Mucosa of descending colon (tissue), 3 donors: ENCODE measurements around the gene HLA-E. TPM values are rescaled to one million over a fixed set of nuclear protein-coding genes. Genes with fewer than 3 reads are reported as not detected.

Experiments
- ATAC-seq: fragments of 200-7000 bp; cut with Tn5 transposase; one replicate; pipeline ENCODE4 v1.9.1; 2020; ENCODE audit warnings: mild to moderate bottlenecking, moderate library complexity
- DNase-seq, 3 donors: peaks; one replicate each; pipeline ENCODE4 v3.0.0-alpha.2; 2020
- H3K36me3 ChIP-seq: fragments of 200-600 bp; one replicate; pipeline ENCODE4 v1.8.0; 2021; ENCODE audit warnings: low read depth, mild to moderate bottlenecking
- H3K4me1 ChIP-seq: fragments of 200-600 bp; one replicate; pipeline ENCODE4 v1.8.0; 2021; ENCODE audit warnings: low read depth, mild to moderate bottlenecking
- H3K4me3 ChIP-seq: fragments of 200-600 bp; one replicate; pipeline ENCODE4 v1.8.0; 2021; ENCODE audit warnings: mild to moderate bottlenecking
- H3K9me3 ChIP-seq: fragments of 200-600 bp; one replicate; pipeline ENCODE4 v1.8.0; 2021; ENCODE audit warnings: mild to moderate bottlenecking
- intact Hi-C, 2 donors: fragments of 100-400 bp; cut with DNase I in 1 of 2; cut with micrococcal nuclease in 1 of 2; formaldehyde crosslinking; loops; one replicate each; pipeline versions ENCODE4 v1.11.0 to v1.11.1; 2022; cut with DNase I, micrococcal nuclease
- total RNA-seq, 3 donors: library from RNA; stranded (reverse); fragmentation: NEBNext Ultra II Directional in 2 of 3; extraction: Animal tissue kit (Norgen Biotek cat#: 25700) in 2 of 3; gene quantifications; one replicate each; pipeline versions ENCODE4 v1.2.1 to v1.2.4, GENCODE V29; 2021 to 2023
- TF ChIP-seq, protein P1 (sequence below): fragments of 200-600 bp; IDR thresholded peaks from one replicate; pipeline ENCODE4 v1.8.0; 2022; ENCODE audit warnings: antibody characterized with exemption, mild to moderate bottlenecking
- donor health status: DM: no; HTN: no; CAD: no; lungs with moderate emphysema.
- donor health status: DM: no; HTN: no; CAD: no.
- donor health status: DM: no; HTN: yes; CAD: no.

The HLA-E gene
- total RNA-seq, 3 donors from 2014 or later: 316 to 631 (median 383) TPM

DNA sequence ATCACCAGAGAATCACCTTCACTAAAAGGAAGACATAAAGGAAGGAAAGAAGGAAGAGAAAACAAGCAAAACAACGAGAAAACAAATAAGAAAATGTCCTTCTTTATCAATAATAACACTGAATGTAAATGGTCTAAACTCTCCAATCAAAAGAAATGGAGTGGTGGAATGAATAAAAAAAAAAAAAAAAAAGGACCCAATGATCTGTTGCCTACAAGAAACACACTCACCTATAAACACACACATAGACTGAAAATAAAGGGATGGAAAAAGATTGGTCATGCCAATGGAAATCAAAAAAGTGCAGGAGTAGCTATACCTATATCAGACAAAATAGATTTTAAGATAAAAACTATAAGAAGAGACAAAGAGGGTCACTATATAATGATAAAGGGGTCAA, 30.2 kb upstream of the HLA-E start:
- Histone ChIP-seq H3K9me3 (no peaks in the 10 kb centered on the region), H3K36me3 (no peaks in the 10 kb centered on the region), H3K4me1 (peaks cover 10% of the 10 kb centered on the region), H3K4me3 (no peak overlapping the region)
- ATAC-seq (no peak), DNase-seq (no peak)
- TF ChIP-seq, protein P1, sequence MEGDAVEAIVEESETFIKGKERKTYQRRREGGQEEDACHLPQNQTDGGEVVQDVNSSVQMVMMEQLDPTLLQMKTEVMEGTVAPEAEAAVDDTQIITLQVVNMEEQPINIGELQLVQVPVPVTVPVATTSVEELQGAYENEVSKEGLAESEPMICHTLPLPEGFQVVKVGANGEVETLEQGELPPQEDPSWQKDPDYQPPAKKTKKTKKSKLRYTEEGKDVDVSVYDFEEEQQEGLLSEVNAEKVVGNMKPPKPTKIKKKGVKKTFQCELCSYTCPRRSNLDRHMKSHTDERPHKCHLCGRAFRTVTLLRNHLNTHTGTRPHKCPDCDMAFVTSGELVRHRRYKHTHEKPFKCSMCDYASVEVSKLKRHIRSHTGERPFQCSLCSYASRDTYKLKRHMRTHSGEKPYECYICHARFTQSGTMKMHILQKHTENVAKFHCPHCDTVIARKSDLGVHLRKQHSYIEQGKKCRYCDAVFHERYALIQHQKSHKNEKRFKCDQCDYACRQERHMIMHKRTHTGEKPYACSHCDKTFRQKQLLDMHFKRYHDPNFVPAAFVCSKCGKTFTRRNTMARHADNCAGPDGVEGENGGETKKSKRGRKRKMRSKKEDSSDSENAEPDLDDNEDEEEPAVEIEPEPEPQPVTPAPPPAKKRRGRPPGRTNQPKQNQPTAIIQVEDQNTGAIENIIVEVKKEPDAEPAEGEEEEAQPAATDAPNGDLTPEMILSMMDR: no peak
- intact Hi-C loops: no loop called here

DNA sequence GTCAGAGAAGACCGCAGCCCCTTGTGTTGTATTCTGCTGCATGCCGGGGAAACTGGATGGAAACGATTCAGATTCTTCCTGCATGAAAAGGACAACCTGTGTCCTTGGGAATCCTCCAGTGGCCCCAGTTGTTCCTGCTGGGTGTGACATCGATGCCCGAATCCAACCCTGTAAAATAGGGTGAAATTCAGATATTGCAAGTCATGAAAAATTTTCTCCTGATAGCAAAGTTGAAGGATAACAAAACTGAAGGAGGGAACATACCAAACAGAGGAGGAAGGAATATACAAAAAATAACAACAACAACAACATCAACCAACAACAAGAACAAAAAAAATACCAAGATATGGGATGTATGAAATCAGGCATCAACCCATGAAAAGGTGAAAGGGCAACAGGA, 28.3 kb upstream of the HLA-E start:
- Histone ChIP-seq H3K9me3 (no peaks in the 10 kb centered on the region), H3K4me1 (peaks cover 13% of the 10 kb centered on the region), H3K36me3 (no peaks in the 10 kb centered on the region), H3K4me3 (no peak overlapping the region)
- TF ChIP-seq, protein P1: no peak
- DNase-seq (no peak), ATAC-seq (no peak)
- intact Hi-C loops: no loop called here

DNA sequence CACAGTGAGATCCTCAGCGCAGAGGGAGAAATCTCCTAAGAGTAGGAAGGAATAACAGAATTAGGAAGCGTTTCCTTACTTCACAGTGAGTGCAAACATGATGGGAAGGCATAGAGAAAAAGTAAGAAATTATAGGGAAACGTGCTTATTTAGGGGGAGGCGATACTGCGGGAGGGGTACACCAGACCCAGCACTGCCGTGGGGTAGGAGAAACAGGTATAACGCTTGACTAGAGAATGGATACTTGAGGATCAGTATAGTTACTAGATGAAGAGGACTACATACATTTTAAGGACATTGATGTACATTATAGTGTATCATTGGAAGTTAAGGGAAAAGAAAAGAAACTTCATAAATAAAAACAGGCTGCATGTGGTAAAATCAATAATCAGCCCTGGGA, 26.8 kb upstream of the HLA-E start:
- Histone ChIP-seq H3K4me1 (peaks cover 18% of the 10 kb centered on the region), H3K9me3 (no peaks in the 10 kb centered on the region), H3K36me3 (no peaks in the 10 kb centered on the region), H3K4me3 (no peak overlapping the region)
- ATAC-seq (no peak), DNase-seq (no peak)
- TF ChIP-seq, protein P1: no peak
- intact Hi-C loops: no loop called here

DNA sequence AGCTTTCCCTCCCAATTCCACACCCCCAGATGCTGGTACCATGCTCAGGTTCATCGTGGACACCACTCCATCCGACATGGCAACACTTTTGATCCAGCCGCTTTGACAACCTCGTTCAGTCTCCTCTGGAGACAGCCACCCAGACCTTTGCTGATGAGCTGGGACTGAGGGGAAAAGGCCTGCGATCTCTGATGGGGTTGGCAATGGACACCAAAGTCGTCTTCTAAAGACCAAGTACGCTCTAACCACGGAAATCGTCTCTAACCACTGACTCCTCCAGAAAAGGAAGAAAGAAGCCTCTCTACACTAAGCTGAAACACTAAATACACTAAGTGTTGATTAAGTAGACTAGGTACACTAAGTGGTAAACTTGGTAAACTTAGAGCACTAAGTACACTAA, 26.1 kb upstream of the HLA-E start:
- intact Hi-C loops: no loop called here
- Histone ChIP-seq H3K4me1 (peaks cover 18% of the 10 kb centered on the region), H3K9me3 (no peaks in the 10 kb centered on the region), H3K4me3 (no peak overlapping the region), H3K36me3 (no peaks in the 10 kb centered on the region)
- DNase-seq: no peak
- no peak for ATAC-seq
- TF ChIP-seq, protein P1: no peak

DNA sequence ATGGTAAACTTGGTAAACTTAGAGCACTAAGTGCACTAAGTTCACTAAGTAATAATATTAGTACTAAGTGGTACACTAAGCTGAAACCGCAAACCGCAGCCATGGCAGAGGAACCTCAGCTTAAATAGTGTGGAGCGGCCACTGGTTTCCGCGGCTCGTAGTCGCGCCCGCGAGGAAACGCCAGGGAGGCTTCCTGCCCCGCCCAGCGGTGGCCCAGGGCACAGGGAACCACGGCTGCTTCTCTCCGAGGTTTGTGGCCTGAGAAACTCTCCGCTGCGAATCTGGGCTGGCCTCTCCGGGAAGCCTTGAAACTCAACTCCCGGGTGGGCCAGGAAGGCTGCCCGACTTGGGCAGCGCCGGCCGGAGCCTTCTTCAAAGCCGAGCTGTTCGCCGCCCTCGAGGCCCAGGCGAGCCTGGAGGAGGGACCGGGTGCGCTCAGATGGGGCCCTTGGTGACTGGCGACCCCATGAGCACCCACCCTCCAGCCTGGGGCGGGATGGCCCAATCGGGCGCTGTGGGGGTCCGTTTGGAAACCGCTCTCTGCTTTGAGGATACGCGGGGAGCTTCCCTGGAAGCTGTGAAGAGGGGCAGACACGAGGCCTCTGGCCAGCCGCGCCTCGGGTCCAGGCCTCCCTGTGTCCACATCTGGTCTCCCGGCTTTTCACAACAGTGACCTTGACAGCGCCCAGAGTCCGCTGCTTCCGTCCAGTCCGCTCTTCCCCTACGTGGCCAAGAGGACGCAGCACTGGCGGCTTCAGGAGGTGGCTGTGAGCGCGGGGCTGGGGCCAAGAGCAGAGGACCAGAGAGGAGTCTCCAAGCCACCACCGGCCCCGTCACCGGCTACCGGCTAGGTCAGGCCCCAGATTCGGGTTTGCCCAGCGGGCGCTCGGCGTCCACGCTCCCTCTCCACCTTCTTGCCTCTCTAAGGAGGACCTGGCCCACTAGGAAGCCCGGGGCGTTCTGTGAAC, 25.4 kb upstream of the HLA-E start:
- Histone ChIP-seq H3K4me1 (peaks cover 18% of the 10 kb centered on the region), H3K4me3 (no peak overlapping the region), H3K36me3 (no peaks in the 10 kb centered on the region), H3K9me3 (no peaks in the 10 kb centered on the region)
- ATAC-seq: peak; percentile 59
- intact Hi-C loops: no loop called here
- peak; percentile 49 to 69 (median 63) for DNase-seq
- TF ChIP-seq, protein P1: no peak
